Ishikawa (cell line): ENCODE measurements around the gene SMAD3.

Source experiments
- CEBPB ChIP-seq: IDR thresholded peaks from 2 replicates; pipeline ENCODE4 v1.6.1; 2012
- EP300 ChIP-seq: IDR thresholded peaks from 2 replicates; pipeline ENCODE4 v1.6.1; 2012; ENCODE audit warnings: borderline replicate concordance

GRCh38 chr15:67187351-67187854 is 122.0 kb downstream of the SMAD3 start:
- TF ChIP-seq EP300 (no peak), CEBPB (no peak)
